GM18511 (cell line): ENCODE results near the gene VWA1.
"Not testable (repeated sequence)": the region's sequence is repeated elsewhere in the genome, so short reads cannot be mapped to it uniquely, and the experiment has no call there.

Experiments used
- ATAC-seq: cut with Tn5 transposase; IDR thresholded peaks from one replicate; pipeline ENCODE4 v1.9.1; 2021; ENCODE audit warnings: mild to moderate bottlenecking, moderate library complexity; ENCODE audit not compliant: unreplicated experiment

The VWA1 gene

GRCh38 chr1:1422465-1423244 lies 12.8 kb upstream of the VWA1 start:
- ATAC-seq = no peak

- no peak for ATAC-seq
These were observed 12.3 kb upstream of the VWA1 start for GRCh38 chr1:1423245-1423597.

GRCh38 chr1:1424707-1425106 lies 10.8 kb upstream of the VWA1 start:
- no peak for ATAC-seq

GRCh38 chr1:1425426-1425752 lies 10.1 kb upstream of the VWA1 start:
- no peak for ATAC-seq

GRCh38 chr1:1425753-1426495 lies 9.6 kb upstream of the VWA1 start:
- ATAC-seq = no peak

- ATAC-seq = no peak
These were observed 8.9 kb upstream of the VWA1 start for GRCh38 chr1:1426496-1427105.

- no peak for ATAC-seq
These were observed 8.2 kb upstream of the VWA1 start for GRCh38 chr1:1427106-1427819.

- ATAC-seq = no peak
These were observed 7.7 kb upstream of the VWA1 start for GRCh38 chr1:1427820-1428148.

- ATAC-seq = no peak
These were observed 7.3 kb upstream of the VWA1 start for GRCh38 chr1:1428174-1428573.

GRCh38 chr1:1428967-1429366 lies 6.5 kb upstream of the VWA1 start:
- ATAC-seq = not testable (repeated sequence)

- ATAC-seq = no peak
These were observed 5.8 kb upstream of the VWA1 start for GRCh38 chr1:1429671-1430073.

GRCh38 chr1:1430114-1430982 lies 5.1 kb upstream of the VWA1 start:
- ATAC-seq = no peak

GRCh38 chr1:1430992-1431844 lies 4.3 kb upstream of the VWA1 start:
- ATAC-seq = no peak

- no peak for ATAC-seq
These were observed 3.6 kb upstream of the VWA1 start for GRCh38 chr1:1431845-1432273.

GRCh38 chr1:1432274-1432950 lies 3.1 kb upstream of the VWA1 start:
- no peak for ATAC-seq

GRCh38 chr1:1432951-1433803 lies 2.3 kb upstream of the VWA1 start:
- no peak for ATAC-seq

GRCh38 chr1:1433804-1434130 lies 1.7 kb upstream of the VWA1 start:
- no peak for ATAC-seq

GRCh38 chr1:1434131-1434823 lies 1.2 kb upstream of the VWA1 start:
- ATAC-seq = no peak
